Hepatic stellate cell (primary cell): ENCODE measurements around the gene PTGFRN.
"Not testable (repeated sequence)": the region's sequence is repeated elsewhere in the genome, so short reads cannot be mapped to it uniquely, and the experiment has no call there.

Experiments used
- DNase-seq: peaks from one replicate; pipeline ENCODE4 v3.0.0; 2011; ENCODE audit warnings: low spot score

The PTGFRN gene

DNA sequence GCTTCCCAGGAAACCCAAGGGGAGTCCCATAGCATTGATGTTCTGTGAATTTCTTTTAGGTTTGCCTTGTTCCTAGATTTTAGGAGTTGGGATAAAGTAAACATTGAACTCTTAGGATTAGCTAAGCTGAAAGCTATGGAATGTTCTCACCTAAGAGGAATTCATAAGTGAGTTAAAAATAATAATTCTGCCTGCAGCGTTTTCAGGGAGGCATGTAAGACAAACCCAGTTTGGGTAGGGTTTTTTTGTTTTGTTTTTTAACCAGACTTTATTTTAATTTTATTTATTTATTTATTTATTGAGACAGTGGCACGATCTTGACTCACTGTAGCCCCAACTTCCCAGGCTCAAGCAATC, 62.9 kb downstream of the PTGFRN start:
- DNase-seq: no peak

DNA sequence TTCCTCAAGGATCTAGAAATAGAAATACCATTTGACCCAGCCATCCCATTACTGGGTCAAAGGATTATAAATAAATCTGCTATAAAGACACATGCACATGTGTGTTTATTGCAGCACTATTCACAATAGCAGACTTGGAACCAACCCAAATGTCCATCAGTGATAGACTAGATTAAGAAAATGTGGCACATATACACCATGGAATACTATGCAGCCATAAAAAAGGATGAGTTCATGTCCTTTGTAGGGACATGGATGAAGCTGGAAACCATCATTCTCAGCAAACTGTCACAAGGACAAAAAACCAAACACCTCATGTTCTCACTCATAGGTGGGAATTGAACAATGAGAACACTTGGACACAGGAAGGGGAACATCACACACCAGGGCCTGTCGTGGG, 70.6 kb downstream of the PTGFRN start:
- DNase-seq: not testable (repeated sequence)

GRCh38 chr1:116981521-116982037, 71.9 kb downstream of the PTGFRN start:
- DNase-seq: no peak

DNA sequence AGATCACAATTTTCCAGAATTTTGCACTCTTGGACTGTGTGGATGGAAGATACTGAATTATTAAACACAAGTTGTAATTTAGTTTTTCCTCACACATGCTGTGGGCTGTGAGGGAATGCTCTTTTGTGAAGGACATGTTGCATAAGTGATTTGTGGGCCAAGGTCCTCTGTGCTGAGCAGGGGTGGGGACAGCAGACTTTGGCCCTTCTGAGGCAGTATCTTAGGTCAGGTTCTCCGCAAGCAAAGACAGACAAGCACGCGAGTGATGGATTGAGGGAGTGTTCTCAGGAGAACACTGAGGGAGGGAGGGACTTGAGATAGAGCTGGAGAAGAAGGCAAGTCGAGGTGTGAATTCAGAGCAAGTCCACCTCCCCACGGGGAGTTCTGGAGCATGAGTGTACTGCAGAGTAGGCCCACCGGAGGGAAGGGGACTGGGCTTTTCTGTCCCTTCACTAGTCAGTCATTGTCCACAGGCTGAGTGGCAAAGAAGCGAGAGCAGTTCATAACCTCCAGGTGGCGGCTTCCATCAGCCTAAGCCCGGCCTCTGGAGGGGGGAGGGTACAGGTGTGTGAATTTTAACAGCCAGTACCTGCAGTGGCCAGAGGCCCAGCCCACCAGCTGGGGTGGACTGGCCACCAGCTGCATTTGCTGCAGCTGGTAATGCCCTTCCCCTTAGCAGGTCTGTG, 72.7 kb downstream of the PTGFRN start:
- no peak for DNase-seq

DNA sequence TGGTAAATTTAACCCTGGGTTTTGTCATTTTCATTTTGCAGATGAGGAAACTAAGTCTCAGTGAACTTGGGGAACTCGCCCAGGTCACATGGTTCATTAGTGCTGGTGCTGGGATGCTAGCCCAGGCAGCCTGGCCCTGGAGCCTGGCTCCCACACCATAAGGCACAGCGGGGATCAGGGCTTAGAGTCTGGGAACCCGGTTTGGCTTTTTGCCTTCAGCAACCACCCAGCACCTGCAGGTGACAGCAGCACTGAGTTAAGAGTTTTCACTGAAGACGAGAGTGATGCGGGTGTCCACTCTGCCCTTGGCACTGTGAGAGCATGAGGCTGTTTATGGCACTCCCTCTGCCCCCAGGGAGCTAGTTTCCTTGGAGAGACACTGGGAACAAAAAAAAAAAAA, 73.4 kb downstream of the PTGFRN start:
- DNase-seq: no peak

DNA sequence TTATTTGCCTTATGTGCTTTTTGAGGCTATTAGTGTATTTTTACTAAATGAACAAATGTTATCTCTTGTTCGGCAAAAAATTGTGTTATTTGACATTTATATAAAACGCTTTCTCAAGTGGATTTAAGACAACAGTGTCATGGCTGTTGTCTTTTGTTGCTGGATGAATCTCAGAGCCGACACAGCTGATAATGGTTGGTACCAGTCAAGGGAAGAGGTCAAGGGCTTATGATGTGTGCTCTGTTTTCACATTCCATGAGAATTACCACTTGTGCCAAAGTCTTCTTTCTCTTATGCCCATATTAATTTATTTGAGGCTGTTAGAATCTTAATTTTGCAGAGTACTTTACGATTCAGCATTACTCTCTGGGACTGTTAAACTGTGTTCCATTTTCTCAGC, 74.0 kb downstream of the PTGFRN start:
- no peak for DNase-seq

GRCh38 chr1:116984406-116985160, 74.9 kb downstream of the PTGFRN start:
- no peak for DNase-seq

DNA sequence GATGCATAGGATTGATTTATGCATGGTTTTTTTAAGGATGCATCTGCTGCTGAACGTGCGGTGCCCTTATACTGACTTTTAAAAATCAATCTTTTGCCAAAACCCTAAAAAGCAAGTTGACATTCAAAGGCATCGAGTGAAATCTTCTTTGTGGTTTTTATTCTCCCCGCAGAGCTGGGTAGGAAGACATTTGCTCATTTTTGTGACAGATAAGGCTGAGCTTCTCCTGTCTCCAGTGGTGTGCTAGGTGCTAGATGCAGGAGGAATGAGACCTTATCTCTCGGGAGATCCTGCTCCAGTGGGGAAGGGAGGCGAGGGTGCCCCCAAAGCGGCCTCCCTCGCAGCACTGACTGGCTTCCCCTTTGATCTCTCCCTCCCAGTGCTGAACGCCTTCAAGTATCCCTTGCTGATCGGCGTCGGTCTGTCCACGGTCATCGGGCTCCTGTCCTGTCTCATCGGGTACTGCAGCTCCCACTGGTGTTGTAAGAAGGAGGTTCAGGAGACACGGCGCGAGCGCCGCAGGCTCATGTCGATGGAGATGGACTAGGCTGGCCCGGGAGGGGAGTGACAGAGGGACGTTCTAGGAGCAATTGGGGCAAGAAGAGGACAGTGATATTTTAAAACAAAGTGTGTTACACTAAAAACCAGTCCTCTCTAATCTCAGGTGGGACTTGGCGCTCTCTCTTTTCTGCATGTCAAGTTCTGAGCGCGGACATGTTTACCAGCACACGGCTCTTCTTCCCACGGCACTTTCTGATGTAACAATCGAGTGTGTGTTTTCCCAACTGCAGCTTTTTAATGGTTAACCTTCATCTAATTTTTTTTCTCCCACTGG, 76.9 kb downstream of the PTGFRN start:
- DNase-seq: no peak

GRCh38 chr1:116987256-116987555, 77.5 kb downstream of the PTGFRN start:
- DNase-seq: no peak

DNA sequence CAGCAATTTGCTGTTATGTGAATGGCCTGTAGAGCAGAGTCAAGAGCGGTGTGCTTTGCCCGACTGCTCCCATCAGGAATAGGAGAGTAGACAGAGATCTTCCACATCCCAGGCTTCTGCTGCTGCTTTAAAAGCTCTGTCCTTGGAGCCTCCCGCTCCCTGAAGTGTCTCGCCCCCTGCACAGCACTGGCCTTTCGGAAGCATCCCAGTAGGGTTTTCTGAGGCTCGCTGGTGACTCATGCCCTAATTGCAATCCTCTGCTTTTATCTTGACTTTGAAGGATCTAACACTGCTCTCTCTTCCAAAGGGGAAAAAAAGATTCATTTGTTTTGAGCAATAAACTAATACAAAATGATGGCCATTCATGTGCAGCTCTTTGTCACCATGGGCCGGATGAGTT, 78.5 kb downstream of the PTGFRN start:
- no peak for DNase-seq

DNA sequence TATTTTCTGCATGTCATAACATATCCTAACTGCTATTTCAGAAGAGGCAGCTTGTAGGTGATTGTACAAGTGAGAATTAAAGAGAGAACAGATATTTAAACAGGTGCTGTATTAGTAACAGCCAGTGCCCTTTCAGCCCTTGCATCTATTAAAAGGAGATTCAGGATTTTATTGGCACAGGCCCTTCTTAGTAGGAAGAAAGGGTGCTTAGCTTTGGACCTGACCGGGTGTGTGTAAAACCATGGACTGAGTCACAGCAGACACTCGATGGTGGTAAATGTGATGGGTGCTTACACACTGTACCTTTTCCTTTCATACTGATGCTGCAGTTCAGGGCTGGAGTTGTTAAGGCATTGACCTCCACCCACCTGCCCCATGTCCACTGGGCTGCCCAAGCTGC, 79.2 kb downstream of the PTGFRN start:
- no peak for DNase-seq

GRCh38 chr1:116989835-116990234, 80.1 kb downstream of the PTGFRN start:
- no peak for DNase-seq

DNA sequence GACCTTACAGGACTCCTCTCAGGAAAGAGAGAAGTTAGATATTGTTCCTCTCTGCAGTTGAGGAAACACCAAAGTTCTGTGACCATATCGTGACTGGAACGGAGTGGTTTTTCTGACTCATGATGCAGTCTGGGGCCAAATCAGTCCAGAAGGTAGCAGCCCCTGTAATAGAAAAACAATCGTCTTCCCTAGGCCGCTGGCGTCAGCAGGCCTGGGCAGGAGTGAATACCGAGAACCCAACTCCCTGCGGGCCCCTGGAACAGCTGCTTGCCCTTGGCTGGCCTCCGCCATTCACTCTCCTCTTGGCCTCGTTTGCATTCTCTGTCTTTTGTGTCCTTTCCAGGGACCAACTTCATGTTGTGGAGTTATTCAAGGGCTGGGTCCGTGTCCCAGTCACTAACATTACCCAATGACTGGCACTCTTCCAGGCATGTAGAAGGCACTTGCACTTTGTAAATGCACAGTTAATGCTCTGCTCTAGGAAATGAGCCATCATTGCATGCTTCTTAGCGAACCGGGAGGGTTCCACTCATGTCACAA, 81.0 kb downstream of the PTGFRN start:
- DNase-seq: peak; percentile 6

GRCh38 chr1:116991171-116991845, 81.6 kb downstream of the PTGFRN start:
- DNase-seq: no peak

- no peak for DNase-seq
Measured at GRCh38 chr1:116991918-116992317, 82.2 kb downstream of the PTGFRN start.

- DNase-seq: no peak
Measured at GRCh38 chr1:116993286-116993685, 83.6 kb downstream of the PTGFRN start.

- DNase-seq: no peak
Measured at GRCh38 chr1:116994411-116994810, 84.7 kb downstream of the PTGFRN start.

DNA sequence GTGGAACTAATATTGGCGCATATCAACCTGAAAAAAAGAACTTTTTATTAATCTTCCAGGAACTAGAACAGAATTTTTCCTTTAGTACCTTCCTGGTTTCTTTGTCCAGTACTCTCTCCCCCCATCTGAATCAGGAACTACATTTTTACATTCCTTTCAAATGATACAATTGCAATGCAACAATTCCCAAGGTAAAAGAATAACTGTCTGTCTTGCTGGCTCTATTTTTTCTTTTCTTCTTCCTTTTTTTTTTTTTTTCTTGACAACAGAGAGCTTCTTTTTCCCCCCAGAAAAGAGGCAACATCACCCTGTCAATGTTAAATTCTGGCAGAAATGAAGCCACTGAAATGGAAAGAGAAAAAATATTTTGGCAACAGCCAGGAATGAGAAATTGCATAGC, 87.3 kb downstream of the PTGFRN start:
- no peak for DNase-seq

DNA sequence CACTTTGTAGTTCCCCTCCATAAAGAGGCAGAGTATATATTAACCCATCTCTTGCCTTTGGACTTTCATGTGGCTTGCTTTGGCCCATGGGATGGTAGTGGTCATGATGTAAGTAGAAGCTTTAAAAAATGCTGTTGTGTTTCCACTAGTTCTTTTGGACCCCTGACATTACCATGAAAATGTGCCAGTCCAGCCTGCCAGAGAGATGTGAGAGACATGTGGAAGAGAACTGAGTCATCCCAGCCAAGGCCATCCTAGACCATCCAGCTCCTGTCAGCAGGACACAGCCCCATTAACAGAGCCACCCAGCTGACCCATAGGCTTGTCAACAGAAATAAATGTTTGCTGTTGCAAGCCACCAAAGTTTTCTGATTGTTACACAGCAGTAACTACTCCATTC, 87.9 kb downstream of the PTGFRN start:
- no peak for DNase-seq

GRCh38 chr1:116999596-116999995, 89.9 kb downstream of the PTGFRN start:
- DNase-seq: no peak

- no peak for DNase-seq
Measured at GRCh38 chr1:117000142-117000541, 90.4 kb downstream of the PTGFRN start.
